HEK293T (cell line): ENCODE results near the gene GPR137B.

ENCODE experiments used
- CTCF ChIA-PET: fragments of 350-600 bp; formaldehyde crosslinking; extraction: SDS; loops from one replicate; lab custom pipeline; 2021; ENCODE audit warnings: antibody characterized with exemption, inconsistent platforms; lab: Yijun Ruan, JAX
- POLR2A ChIA-PET: fragments of 350-600 bp; formaldehyde crosslinking; extraction: SDS; loops from one replicate; lab custom pipeline; 2020; ENCODE audit warnings: antibody characterized with exemption, inconsistent platforms; lab: Yijun Ruan, JAX
- DNase-seq: peaks from one replicate; pipeline ENCODE4 v3.0.0; 2012; ENCODE audit warnings: mixed read lengths; ENCODE audit errors: extremely low spot score
- ARNT ChIP-seq: fragments of 450-650 bp; IDR thresholded peaks from 2 replicates; pipeline ENCODE4 v1.6.1; 2017; ENCODE audit warnings: mild to moderate bottlenecking
- BHLHE40 ChIP-seq: fragments of 450-650 bp; IDR thresholded peaks from 2 replicates; pipeline ENCODE4 v1.6.1; 2016; ENCODE audit warnings: mild to moderate bottlenecking, moderate library complexity, borderline replicate concordance
- CTBP1 ChIP-seq: fragments of 450-650 bp; IDR thresholded peaks from 2 replicates; pipeline ENCODE4 v1.6.1; 2016; ENCODE audit warnings: borderline replicate concordance
- ELF4 ChIP-seq: fragments of 450-650 bp; IDR thresholded peaks from 2 replicates; pipeline ENCODE4 v1.6.1; 2017; ENCODE audit warnings: antibody characterized with exemption
- FOXA1 ChIP-seq: fragments of 450-650 bp; IDR thresholded peaks from 2 replicates; pipeline ENCODE4 v1.6.1; 2016; ENCODE audit warnings: mild to moderate bottlenecking
- FOXK2 ChIP-seq: fragments of 450-650 bp; IDR thresholded peaks from 2 replicates; pipeline ENCODE4 v1.6.1; 2016; ENCODE audit warnings: mild to moderate bottlenecking
- FOXM1 ChIP-seq: fragments of 450-650 bp; IDR thresholded peaks from 2 replicates; pipeline ENCODE4 v1.6.1; 2017; ENCODE audit warnings: mild to moderate bottlenecking, borderline replicate concordance
- HDGF ChIP-seq: fragments of 450-650 bp; IDR thresholded peaks from 2 replicates; pipeline ENCODE4 v1.6.1; 2017; ENCODE audit warnings: antibody characterized with exemption, borderline replicate concordance
- L3MBTL2 ChIP-seq: fragments of 450-650 bp; conservative IDR thresholded peaks from 2 replicates; pipeline ENCODE4 v1.6.1; 2016; ENCODE audit warnings: mild to moderate bottlenecking
- LEF1 ChIP-seq: fragments of 450-650 bp; IDR thresholded peaks from 2 replicates; pipeline ENCODE4 v1.6.1; 2017; ENCODE audit warnings: mild to moderate bottlenecking, borderline replicate concordance
- NFRKB ChIP-seq: fragments of 450-650 bp; IDR thresholded peaks from 2 replicates; pipeline ENCODE4 v1.6.1; 2016; ENCODE audit warnings: mild to moderate bottlenecking, moderate library complexity
- PKNOX1 ChIP-seq: fragments of 450-650 bp; IDR thresholded peaks from 2 replicates; pipeline ENCODE4 v1.6.1; 2016
- SP1 ChIP-seq: fragments of 450-650 bp; IDR thresholded peaks from 2 replicates; pipeline ENCODE4 v1.6.1; 2017
- SUZ12 ChIP-seq: fragments of 450-650 bp; IDR thresholded peaks from 2 replicates; pipeline ENCODE4 v1.6.1; 2016; ENCODE audit warnings: mild to moderate bottlenecking
- TARDBP ChIP-seq: fragments of 450-650 bp; IDR thresholded peaks from 2 replicates; pipeline ENCODE4 v1.6.1; 2016
- ZNF384 ChIP-seq: fragments of 450-650 bp; IDR thresholded peaks from 2 replicates; pipeline ENCODE4 v1.6.1; 2016

Gene GPR137B

DNA sequence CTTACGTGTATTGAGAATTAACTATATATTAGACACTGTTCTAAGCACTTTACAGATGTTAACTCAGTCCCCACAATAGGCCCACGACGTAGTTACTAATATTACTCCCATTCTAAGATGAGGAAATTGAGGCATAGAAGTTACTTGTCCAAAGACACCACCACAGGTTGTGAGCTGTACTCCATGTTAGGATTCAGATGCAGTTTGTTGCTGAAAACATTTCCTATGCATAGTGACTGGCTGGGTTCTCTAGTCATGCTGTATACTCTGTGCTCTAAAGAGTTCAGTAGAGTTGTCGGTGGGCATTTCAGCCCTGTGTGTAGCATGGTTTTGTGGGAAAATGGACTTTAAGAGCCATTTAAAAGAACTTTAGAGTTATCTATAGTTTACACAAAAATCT is 65.2 kb downstream of the GPR137B start:
- ChIA-PET POLR2A (no interaction called here), CTCF (interaction anchor here (1.0 to 1.6 kb wide), 2 partner anchors 19 to 70 kb away, joined by 4 read pairs; no protein-coding TSS in a partner anchor)
- TF ChIP-seq ELF4 = no peak
- TF ChIP-seq PKNOX1 = no peak
- TF ChIP-seq L3MBTL2 = no peak
- no peak for TF ChIP-seq HDGF
- no peak for TF ChIP-seq BHLHE40
- TF ChIP-seq ZNF384 = no peak
- TF ChIP-seq TARDBP = no peak
- TF ChIP-seq LEF1 = no peak
- TF ChIP-seq SUZ12 = no peak
- no peak for TF ChIP-seq NFRKB
- TF ChIP-seq FOXA1 = no peak
- no peak for TF ChIP-seq FOXK2
- TF ChIP-seq FOXM1 = no peak
- DNase-seq = no peak

DNA sequence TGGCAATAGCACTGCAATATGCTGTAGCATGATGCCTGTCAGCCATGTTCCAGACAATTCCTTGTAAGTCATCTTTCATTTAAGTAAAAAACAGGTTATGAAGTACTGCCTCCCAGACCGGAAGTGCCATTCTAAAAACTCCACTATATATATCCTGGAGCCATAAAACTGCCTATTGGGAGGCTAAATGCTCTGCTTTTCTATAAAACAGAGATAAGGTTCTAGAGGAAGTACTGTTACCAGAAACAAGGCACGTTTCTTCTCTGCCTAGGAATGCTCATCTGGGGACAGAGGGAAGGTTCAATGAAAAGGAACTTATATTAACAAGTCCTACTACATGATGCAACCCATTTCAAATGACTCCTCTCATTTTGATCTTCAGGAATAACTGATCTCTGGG is 66.8 kb downstream of the GPR137B start:
- POLR2A ChIA-PET = no interaction called here
- no peak for TF ChIP-seq SP1
- no peak for TF ChIP-seq ZNF384
- peak; percentile 17; the same call in 1 of the 2 replicates for TF ChIP-seq PKNOX1
- no peak for TF ChIP-seq HDGF

GRCh38 chr1:236209713-236210112 is 67.4 kb downstream of the GPR137B start:
- TF ChIP-seq L3MBTL2 (no peak), ARNT (no peak), FOXM1 (no peak), CTBP1 (no peak), PKNOX1 (no peak), FOXA1 (no peak), TARDBP (no peak), FOXK2 (no peak), SP1 (no peak), ZNF384 (no peak)
- ChIA-PET CTCF (no interaction called here), POLR2A (no interaction called here)
- no peak for DNase-seq

More for the DNA sequence above, 66.8 kb downstream of the GPR137B start:
- CTCF ChIA-PET = no interaction called here
- DNase-seq = no peak

DNA sequence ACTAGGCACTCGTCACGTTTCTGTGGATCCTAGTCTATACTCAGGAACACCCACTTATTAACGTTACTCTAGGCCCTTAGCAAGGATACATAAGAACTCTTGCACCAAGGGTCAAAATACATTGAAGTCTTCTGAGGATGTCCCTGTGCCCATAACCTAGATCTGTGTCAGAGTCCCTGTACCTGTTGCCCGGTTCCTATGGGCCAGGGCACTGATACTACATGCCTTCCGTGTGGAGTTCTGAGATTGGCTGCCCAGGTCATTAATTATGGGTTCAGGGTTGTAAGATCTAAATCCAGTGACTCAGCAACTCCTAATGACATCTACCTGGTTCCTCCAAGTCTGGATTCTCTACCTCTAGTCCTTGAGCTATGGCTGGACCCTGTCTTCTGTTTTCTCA is 69.5 kb downstream of the GPR137B start:
- POLR2A ChIA-PET = no interaction called here
- CTCF ChIA-PET = no interaction called here

DNA sequence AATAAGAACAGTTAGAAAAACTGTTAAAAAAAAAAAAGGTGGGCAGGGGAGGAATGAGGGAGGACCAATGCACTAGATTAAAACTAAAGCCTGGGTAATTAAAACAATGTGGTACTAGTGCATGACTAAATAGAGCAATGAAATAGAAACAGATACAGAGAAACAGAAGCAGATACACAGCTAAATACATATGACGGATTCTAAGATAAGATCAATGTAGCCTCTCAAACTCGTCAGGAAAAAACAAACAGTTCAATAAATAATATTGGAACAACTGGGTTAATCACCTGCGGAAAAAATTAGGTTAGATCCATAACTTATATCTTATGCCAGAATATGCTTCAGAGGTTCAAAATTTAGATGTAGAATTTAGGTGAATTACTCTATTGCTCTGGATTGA is 71.2 kb downstream of the GPR137B start:
- 0 out of 2 replicates have a peak, but pooled peaks have one; percentile 11 for TF ChIP-seq L3MBTL2
- TF ChIP-seq PKNOX1 = no peak

More for the DNA sequence above, 69.5 kb downstream of the GPR137B start:
- DNase-seq = no peak
- TF ChIP-seq FOXA1 = no peak

DNA sequence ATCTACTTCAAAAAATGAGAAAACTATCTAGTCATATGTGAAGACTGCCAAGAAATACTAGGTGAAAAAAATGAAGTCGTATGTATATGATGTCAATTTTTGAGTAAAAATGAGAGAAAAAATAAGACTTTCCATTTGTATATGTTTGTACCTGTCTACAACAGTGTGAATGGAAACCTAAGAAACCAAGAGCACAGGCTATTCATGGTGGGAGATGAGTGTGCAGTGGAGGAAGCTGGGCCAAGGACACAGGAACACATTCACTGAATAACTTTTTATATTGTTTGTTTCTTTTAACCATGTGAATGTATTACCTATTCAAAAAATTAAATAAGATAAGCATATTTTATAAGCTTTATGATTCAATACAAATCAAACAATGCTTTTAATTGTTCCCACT is 72.4 kb downstream of the GPR137B start:
- no peak for TF ChIP-seq L3MBTL2
- no peak for TF ChIP-seq PKNOX1
- no peak for TF ChIP-seq ARNT
- no peak for TF ChIP-seq SP1
- TF ChIP-seq BHLHE40 = no peak
- no peak for TF ChIP-seq ELF4
- no peak for TF ChIP-seq FOXA1
- TF ChIP-seq HDGF = no peak
- TF ChIP-seq TARDBP = no peak
- TF ChIP-seq NFRKB = no peak
- TF ChIP-seq CTBP1 = no peak
- no peak for TF ChIP-seq FOXM1
- no peak for TF ChIP-seq ZNF384
- TF ChIP-seq FOXK2 = no peak
- TF ChIP-seq SUZ12 = no peak
- no peak for TF ChIP-seq LEF1
- POLR2A ChIA-PET = no interaction called here
- DNase-seq = no peak
- CTCF ChIA-PET = no interaction called here

More for the DNA sequence above, 71.2 kb downstream of the GPR137B start:
- no peak for DNase-seq
- POLR2A ChIA-PET = no interaction called here
- CTCF ChIA-PET = interaction anchor here (0.7 kb wide), 1 partner anchor 27 kb away, joined by 8 read pairs; no protein-coding TSS in a partner anchor
